HepG2 (cell line): ENCODE results near the gene NCBP3. TPM values are rescaled to one million over a fixed set of nuclear protein-coding genes. Genes with fewer than 3 reads are reported as not detected.

ENCODE experiments used
- ATAC-seq: fragments of 200-7000 bp; cut with Tn5 transposase; 3 replicates; pipeline ENCODE4 v1.9.1; 2020; ENCODE audit warnings: mild to moderate bottlenecking, moderate library complexity
- Bru-seq: library from RNA; stranded (reverse); fragments of 400-500 nt; gene quantifications from one replicate; lab custom pipeline; 2021; lab: Mats Ljungman, UMichigan
- BruChase-seq, 2 experiments: library from RNA; stranded (reverse); fragments of 400-500 nt; gene quantifications; one replicate each; lab custom pipeline; 2021; lab: Mats Ljungman, UMichigan
- BruUV-seq: library from RNA; stranded (reverse); fragments of 400-500 nt; replicated peaks from 2 replicates; lab custom pipeline; 2021; lab: Mats Ljungman, UMichigan
- CTCF ChIA-PET: fragments of 300-600 bp; formaldehyde crosslinking; extraction: SDS; loops from one replicate; lab custom pipeline; 2021; ENCODE audit warnings: low total read pairs, inconsistent platforms, low intra/inter-chr PET ratio; lab: Yijun Ruan, JAX
- POLR2A ChIA-PET: fragments of 350-600 bp; sonication (Branson Sonifier 250); formaldehyde crosslinking; loops from one replicate; lab custom pipeline; 2020; ENCODE audit warnings: antibody characterized with exemption, inconsistent platforms; lab: Yijun Ruan, JAX
- DNase-seq: peaks from one replicate; pipeline ENCODE4 v3.0.0-alpha.2; 2015; ENCODE audit warnings: low spot score
- FAIRE-seq: peaks from 3 replicates; lab custom pipeline; 2011; peaks lifted over from hg19 to GRCh38; lab: Jason Lieb, UNC
- H2AFZ ChIP-seq: one replicate; pipeline ENCODE4 v1.6.1; 2011; ENCODE audit warnings: low read length, inconsistent platforms
- H3K27ac ChIP-seq: fragments of 300-600 bp; 3 replicates; pipeline ENCODE4 v1.8.0; 2011; ENCODE audit warnings: mixed run types, mild to moderate bottlenecking, mixed read lengths, low read length, inconsistent platforms; ENCODE audit not compliant: insufficient read depth; ENCODE audit errors: extremely low read length
- H3K27me3 ChIP-seq, 2 experiments: fragments of 200-600 bp in 1 of 2; 2 replicates in 1 of 2; 3 replicates in 1 of 2; pipeline versions ENCODE4 v1.6.0 to v1.8.0; 2011; ENCODE audit warnings: low read length in 2 of 2, mild to moderate bottlenecking in 2 of 2, moderate library complexity in 2 of 2, inconsistent platforms in 1 of 2; ENCODE audit not compliant: insufficient read depth in 2 of 2, control insufficient read depth in 1 of 2
- H3K36me3 ChIP-seq, 2 experiments: fragments of 200-600 bp in 1 of 2; replicated peaks in 1 of 2; 2 replicates in 1 of 2; 3 replicates in 1 of 2; pipeline versions ENCODE4 v1.5.1 to v1.8.0; 2011; ENCODE audit warnings: low read length in 2 of 2, inconsistent platforms in 1 of 2; ENCODE audit not compliant: insufficient read depth in 2 of 2, control insufficient read depth in 1 of 2
- H3K4me1 ChIP-seq: 2 replicates; pipeline ENCODE4 v1.5.1; 2012; ENCODE audit warnings: low read length, inconsistent platforms; ENCODE audit not compliant: insufficient read depth
- H3K4me2 ChIP-seq: 2 replicates; pipeline ENCODE4 v1.6.0; 2011; ENCODE audit warnings: low read depth, low read length, inconsistent platforms
- H3K4me3 ChIP-seq, 3 experiments: fragments of 200-600 bp in 1 of 3; sonication (generic), shearing (Covaris generic) in 1 of 3; replicated peaks in 1 of 3; 2 replicates each; pipeline ENCODE4 v1.5.1; 2011 to 2016; ENCODE audit warnings: low read length in 3 of 3, inconsistent platforms in 2 of 3, low read depth in 2 of 3, mild to moderate bottlenecking in 2 of 3, control low read depth in 1 of 3, mixed read lengths in 1 of 3; ENCODE audit not compliant: insufficient read depth in 1 of 3
- H3K79me2 ChIP-seq: one replicate; pipeline ENCODE4 v1.6.1; 2011; ENCODE audit warnings: low read length, inconsistent platforms; ENCODE audit not compliant: insufficient read depth
- H3K9ac ChIP-seq: 2 replicates; pipeline ENCODE4 v1.6.0; 2011; ENCODE audit warnings: mild to moderate bottlenecking, low read depth, low read length, inconsistent platforms; ENCODE audit not compliant: insufficient read depth
- H3K9me3 ChIP-seq: 2 replicates; pipeline ENCODE4 v1.5.1; 2012; ENCODE audit warnings: mild to moderate bottlenecking, low read length
- H4K20me1 ChIP-seq: 2 replicates; pipeline ENCODE4 v1.6.0; 2011; ENCODE audit warnings: inconsistent platforms, mild to moderate bottlenecking, low read length, moderate library complexity; ENCODE audit not compliant: insufficient read depth
- NCOA1 ChIP-seq: sonication (generic); formaldehyde crosslinking; IDR thresholded peaks from 2 replicates; pipeline ENCODE4 v1.9.0; 2021; ENCODE audit warnings: missing genetic modification reagents
- SIN3A ChIP-seq: IDR thresholded peaks from 2 replicates; pipeline ENCODE4 v1.6.1; 2011; ENCODE audit warnings: low read depth, mild to moderate bottlenecking, control low read depth, low read length, borderline replicate concordance
- ZNF496 ChIP-seq: sonication (generic); formaldehyde crosslinking; IDR thresholded peaks from 2 replicates; pipeline ENCODE4 v1.8.1; 2023; ENCODE audit warnings: mild to moderate bottlenecking, moderate library complexity, missing genetic modification reagents; ENCODE audit not compliant: insufficient replicate concordance
- ZSCAN22 ChIP-seq: sonication (generic); formaldehyde crosslinking; IDR thresholded peaks from 2 replicates; pipeline ENCODE4 v1.4.0; 2020; ENCODE audit warnings: mild to moderate bottlenecking, missing genetic modification reagents
- WGBS: methylation state at CpG from one replicate; pipeline ENCODE4 v1.1.6; 2017; ENCODE audit warnings: low lambda C conversion rate; 5-methylcytosine and 5-hydroxymethylcytosine counted together
- in situ Hi-C: cut with HindIII; loops from 2 replicates; pipeline ENCODE4 v1.10.0; 2017; ENCODE audit warnings: low pct_unique_long_range_greater_than_20kb; ENCODE audit not compliant: extremely low pct_ligation_motif_present
- intact Hi-C: fragments of 100-400 bp; cut with micrococcal nuclease; formaldehyde crosslinking; loops from one replicate; pipeline ENCODE4 v1.10.0; 2022; ENCODE audit not compliant: unreplicated experiment
- long read RNA-seq, 2 experiments: library from RNA in 1 of 2; library from polyadenylated mRNA in 1 of 2; stranded (forward) in 1 of 2; unstranded in 1 of 2; transcript quantifications; one replicate each; pipeline ENCODE4 v2.0.0, GENCODE V29; 2019 to 2022
- polyA minus RNA-seq, 3 experiments: library from RNA; depleted of rRNA, polyadenylated mRNA; stranded (reverse); fragments of >200 nt; gene quantifications; 2 replicates each; pipeline ENCODE4 v1.2.3, GENCODE V29; 2011; ENCODE audit warnings: low replicate concordance in 1 of 3
- polyA plus RNA-seq, 8 experiments: library from polyadenylated mRNA; depleted of rRNA in 3 of 8; stranded (reverse) in 7 of 8; unstranded in 1 of 8; fragments of >200 nt; fragmentation: Illumina TruSeq in 4 of 8; extraction: Trizol in 4 of 8; gene quantifications; 2 replicates each; pipeline versions ENCODE4 v1.2.1 to v1.2.3, GENCODE V29; 2011 to 2016; ENCODE audit warnings: low read depth in 4 of 8, missing spikeins in 1 of 8, mixed read lengths in 1 of 8; ENCODE audit not compliant: insufficient read depth in 1 of 8
- total RNA-seq, 5 experiments: library from RNA; depleted of rRNA; stranded (reverse); fragments of >200 nt; fragmentation: Illumina TruSeq; extraction: Trizol; gene quantifications; 2 replicates each; pipeline ENCODE4 v1.2.3, GENCODE V29; 2016; ENCODE audit warnings: low read depth in 1 of 5
- TF ChIP-seq, protein P1 (sequence below): sonication (generic); formaldehyde crosslinking; IDR thresholded peaks from 2 replicates; pipeline ENCODE4 v1.4.0; 2020; ENCODE audit warnings: missing genetic modification reagents, borderline replicate concordance

Gene NCBP3, protein sequence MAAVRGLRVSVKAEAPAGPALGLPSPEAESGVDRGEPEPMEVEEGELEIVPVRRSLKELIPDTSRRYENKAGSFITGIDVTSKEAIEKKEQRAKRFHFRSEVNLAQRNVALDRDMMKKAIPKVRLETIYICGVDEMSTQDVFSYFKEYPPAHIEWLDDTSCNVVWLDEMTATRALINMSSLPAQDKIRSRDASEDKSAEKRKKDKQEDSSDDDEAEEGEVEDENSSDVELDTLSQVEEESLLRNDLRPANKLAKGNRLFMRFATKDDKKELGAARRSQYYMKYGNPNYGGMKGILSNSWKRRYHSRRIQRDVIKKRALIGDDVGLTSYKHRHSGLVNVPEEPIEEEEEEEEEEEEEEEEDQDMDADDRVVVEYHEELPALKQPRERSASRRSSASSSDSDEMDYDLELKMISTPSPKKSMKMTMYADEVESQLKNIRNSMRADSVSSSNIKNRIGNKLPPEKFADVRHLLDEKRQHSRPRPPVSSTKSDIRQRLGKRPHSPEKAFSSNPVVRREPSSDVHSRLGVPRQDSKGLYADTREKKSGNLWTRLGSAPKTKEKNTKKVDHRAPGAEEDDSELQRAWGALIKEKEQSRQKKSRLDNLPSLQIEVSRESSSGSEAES
- 20.6 and 24.8 TPM in 2 replicates for total RNA-seq (2016; rRNA removed; fragmentation: Illumina TruSeq; extraction: Trizol)
- 3.9 and 4.8 TPM in 2 replicates for total RNA-seq (2016; cell fraction: cytosol; rRNA removed; fragmentation: Illumina TruSeq; extraction: Trizol; ENCODE audit: low read depth)
- total RNA-seq (2016; cell fraction: insoluble cytoplasmic fraction; rRNA removed; fragmentation: Illumina TruSeq; extraction: Trizol): 21.8 and 23.5 TPM in 2 replicates
- total RNA-seq (2016; cell fraction: membrane; rRNA removed; fragmentation: Illumina TruSeq; extraction: Trizol): 7.8 and 9.5 TPM in 2 replicates
- 30.1 and 35.2 TPM in 2 replicates for total RNA-seq (2016; cell fraction: nucleus; rRNA removed; fragmentation: Illumina TruSeq; extraction: Trizol)
- polyA plus RNA-seq (2011; rRNA removed): 16.6 and 19.5 TPM in 2 replicates
- 4.6 and 5.5 TPM in 2 replicates for polyA plus RNA-seq (2011; cell fraction: cytosol; rRNA removed)
- 27.4 and 36.6 TPM in 2 replicates for polyA plus RNA-seq (2011; cell fraction: nucleus; rRNA removed)
- polyA plus RNA-seq (2012): 22.5 and 26.0 TPM in 2 replicates
- polyA plus RNA-seq (2016; cell fraction: cytosol; fragmentation: Illumina TruSeq; extraction: Trizol; ENCODE audit: low read depth): 1.2 and 1.9 TPM in 2 replicates
- 22.8 and 23.0 TPM in 2 replicates for polyA plus RNA-seq (2016; cell fraction: insoluble cytoplasmic fraction; fragmentation: Illumina TruSeq; extraction: Trizol; ENCODE audit: low read depth)
- 4.1 and 4.3 TPM in 2 replicates for polyA plus RNA-seq (2016; cell fraction: membrane; fragmentation: Illumina TruSeq; extraction: Trizol; ENCODE audit: low read depth)
- 77.0 and 80.1 TPM in 2 replicates for polyA plus RNA-seq (2016; cell fraction: nucleus; fragmentation: Illumina TruSeq; extraction: Trizol; ENCODE audit: insufficient read depth, low read depth)
- 8.7 and 10.7 TPM in 2 replicates for polyA minus RNA-seq (2011; rRNA and poly(A)+ RNA removed; ENCODE audit: low replicate concordance)
- polyA minus RNA-seq (2011; cell fraction: cytosol; rRNA and poly(A)+ RNA removed): 3.4 and 5.1 TPM in 2 replicates
- 42.4 and 49.2 TPM in 2 replicates for polyA minus RNA-seq (2011; cell fraction: nucleus; rRNA and poly(A)+ RNA removed)
- Bru-seq, nascent RNA: percentile 74 among the genes with signal in this experiment
- percentile 88 among the genes with signal in this experiment for BruChase-seq, experiment 1, labeled RNA remaining after a 6-hour chase
- BruChase-seq, experiment 2, labeled RNA remaining after a 2-hour chase: percentile 85 among the genes with signal in this experiment
- long read RNA-seq, experiment 1, full-length matches to known transcripts: 4 of 14 reads
- long read RNA-seq, experiment 1, partial matches to known transcripts: 7 of 14 reads
- long read RNA-seq, experiment 1, other reads (novel, unspliced or antisense): 3 of 14 reads
- long read RNA-seq, experiment 2, full-length matches to known transcripts: 2 of 25 reads
- long read RNA-seq, experiment 2, partial matches to known transcripts: 4 of 25 reads
- long read RNA-seq, experiment 2, other reads (novel, unspliced or antisense): 19 of 25 reads

DNA sequence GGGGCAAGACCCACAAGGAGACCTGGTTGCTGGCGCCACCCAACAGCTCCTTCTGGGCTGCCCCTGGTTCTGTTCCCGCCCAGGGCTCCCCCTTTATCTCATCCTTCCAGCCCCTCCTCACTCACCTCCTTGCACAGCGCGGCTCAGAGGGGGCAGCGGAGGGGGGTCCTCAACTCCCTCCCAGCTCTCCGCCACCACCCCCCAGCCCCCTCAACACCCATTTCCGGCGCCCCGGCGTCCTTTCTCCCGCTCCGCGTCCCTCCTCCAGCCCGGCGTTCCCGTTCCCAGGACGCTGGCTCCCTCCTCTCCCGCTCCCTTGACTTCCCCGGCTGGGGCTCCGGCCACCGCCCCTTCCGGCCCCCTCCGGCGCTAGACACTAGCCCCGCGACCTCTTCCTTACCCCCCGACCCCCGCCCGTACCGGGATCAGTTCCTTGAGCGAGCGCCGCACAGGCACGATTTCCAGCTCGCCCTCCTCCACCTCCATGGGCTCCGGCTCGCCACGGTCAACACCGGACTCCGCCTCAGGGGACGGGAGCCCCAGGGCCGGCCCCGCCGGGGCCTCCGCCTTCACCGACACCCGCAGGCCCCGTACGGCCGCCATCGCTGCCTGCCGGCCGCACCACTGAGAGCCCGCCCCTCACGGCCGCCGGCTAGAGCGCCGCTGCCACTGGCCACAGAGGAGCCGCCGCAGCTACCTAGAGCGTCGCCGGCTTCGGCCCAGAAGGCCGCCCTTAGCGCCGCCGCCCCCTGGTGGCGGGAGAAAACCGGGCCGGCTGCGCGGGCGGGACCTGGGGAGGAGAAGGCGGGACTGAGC lies at the start of gene NCBP3:
Gene NCBP3 (minus strand): TSS at position 626 of the 816 bp plus-strand sequence. CDS start 23 bp downstream, at position 603.
- peak; percentile 98 for ATAC-seq
- no TSS peak for BruUV-seq
- DNase-seq: peak; percentile 81
- peaks cover 25% of the 10 kb centered on the region for H3K79me2 ChIP-seq
- peak within 1 kb of the TSS; percentile 93 for H3K4me2 ChIP-seq
- FAIRE-seq: no peak
- H3K27ac ChIP-seq: peak within 1 kb of the TSS; percentile 80
- H3K9ac ChIP-seq: peak within 1 kb of the TSS; percentile 96
- H4K20me1 ChIP-seq: peaks cover 3% of the 10 kb centered on the region; the same call in 1 of the 2 replicates
- peaks cover 0 to 22% of the 10 kb centered on the region in 2 experiments; a peak in 2 of 5 replicates for H3K36me3 ChIP-seq
- WGBS: 1% methylated on average over 42 of the region's 76 CpGs
- peak within 1 kb of the TSS; percentile 87 for H2AFZ ChIP-seq
- intact Hi-C loops: loop anchor here (5.0 kb wide), 1 partner anchor 61 kb away; no protein-coding TSS in a partner anchor
- in situ Hi-C loops: no loop called here
- no peaks in the 10 kb centered on the region for H3K9me3 ChIP-seq
- no peaks in the 10 kb centered on the region; a peak in 1 of 5 replicates for H3K27me3 ChIP-seq
- H3K4me1 ChIP-seq: peaks cover 49% of the 10 kb centered on the region
- POLR2A ChIA-PET: interaction anchor here (0.5 to 2.3 kb wide), 18 partner anchors 11 to 298 kb away, joined by 3 to 12 read pairs (median 5); partner anchors contain the start of genes CAMKK1, EMC6, HASPIN and TAX1BP3
- CTCF ChIA-PET: interaction anchor here (0.7 to 1.0 kb wide), 3 partner anchors 62 to 109 kb away, joined by 3 read pairs; no protein-coding TSS in a partner anchor
- peak within 1 kb of the TSS; percentile 97 to 98 (median 98) for H3K4me3 ChIP-seq
- TF ChIP-seq NCOA1 (CRISPR knock-in tag) (peak; percentile 64; the same call in 1 of the 2 replicates), SIN3A (no peak), ZSCAN22 (CRISPR knock-in tag) (no peak), ZNF496 (no peak)
- TF ChIP-seq, protein P1, sequence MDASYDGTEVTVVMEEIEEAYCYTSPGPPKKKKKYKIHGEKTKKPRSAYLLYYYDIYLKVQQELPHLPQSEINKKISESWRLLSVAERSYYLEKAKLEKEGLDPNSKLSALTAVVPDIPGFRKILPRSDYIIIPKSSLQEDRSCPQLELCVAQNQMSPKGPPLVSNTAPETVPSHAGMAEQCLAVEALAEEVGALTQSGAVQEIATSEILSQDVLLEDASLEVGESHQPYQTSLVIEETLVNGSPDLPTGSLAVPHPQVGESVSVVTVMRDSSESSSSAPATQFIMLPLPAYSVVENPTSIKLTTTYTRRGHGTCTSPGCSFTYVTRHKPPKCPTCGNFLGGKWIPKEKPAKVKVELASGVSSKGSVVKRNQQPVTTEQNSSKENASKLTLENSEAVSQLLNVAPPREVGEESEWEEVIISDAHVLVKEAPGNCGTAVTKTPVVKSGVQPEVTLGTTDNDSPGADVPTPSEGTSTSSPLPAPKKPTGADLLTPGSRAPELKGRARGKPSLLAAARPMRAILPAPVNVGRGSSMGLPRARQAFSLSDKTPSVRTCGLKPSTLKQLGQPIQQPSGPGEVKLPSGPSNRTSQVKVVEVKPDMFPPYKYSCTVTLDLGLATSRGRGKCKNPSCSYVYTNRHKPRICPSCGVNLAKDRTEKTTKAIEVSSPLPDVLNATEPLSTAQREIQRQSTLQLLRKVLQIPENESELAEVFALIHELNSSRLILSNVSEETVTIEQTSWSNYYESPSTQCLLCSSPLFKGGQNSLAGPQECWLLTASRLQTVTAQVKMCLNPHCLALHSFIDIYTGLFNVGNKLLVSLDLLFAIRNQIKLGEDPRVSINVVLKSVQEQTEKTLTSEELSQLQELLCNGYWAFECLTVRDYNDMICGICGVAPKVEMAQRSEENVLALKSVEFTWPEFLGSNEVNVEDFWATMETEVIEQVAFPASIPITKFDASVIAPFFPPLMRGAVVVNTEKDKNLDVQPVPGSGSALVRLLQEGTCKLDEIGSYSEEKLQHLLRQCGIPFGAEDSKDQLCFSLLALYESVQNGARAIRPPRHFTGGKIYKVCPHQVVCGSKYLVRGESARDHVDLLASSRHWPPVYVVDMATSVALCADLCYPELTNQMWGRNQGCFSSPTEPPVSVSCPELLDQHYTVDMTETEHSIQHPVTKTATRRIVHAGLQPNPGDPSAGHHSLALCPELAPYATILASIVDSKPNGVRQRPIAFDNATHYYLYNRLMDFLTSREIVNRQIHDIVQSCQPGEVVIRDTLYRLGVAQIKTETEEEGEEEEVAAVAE (CRISPR knock-in tag): no peak
